GM19193 (cell line): ENCODE data around the gene RGMB.

Experiments
- POLR2A ChIP-seq: IDR thresholded peaks from 4 replicates; pipeline ENCODE4 v1.6.1; 2011; ENCODE audit not compliant: insufficient read depth, insufficient read length; ENCODE audit errors: extremely low read depth

The RGMB gene

GRCh38 chr5:98768160-98768959, 5.1 kb upstream of the RGMB start:
- TF ChIP-seq POLR2A, result no peak

- TF ChIP-seq POLR2A, result no peak
Observed at GRCh38 chr5:98768960-98769209, 4.6 kb upstream of the RGMB start.

- TF ChIP-seq POLR2A, result no peak
Observed at GRCh38 chr5:98769210-98769958, 4.1 kb upstream of the RGMB start.

GRCh38 chr5:98769959-98770208, 3.6 kb upstream of the RGMB start:
- TF ChIP-seq POLR2A, result no peak

GRCh38 chr5:98770209-98770910, 3.1 kb upstream of the RGMB start:
- TF ChIP-seq POLR2A, result no peak

- no peak for TF ChIP-seq POLR2A
Observed at GRCh38 chr5:98770911-98771322, 2.5 kb upstream of the RGMB start.

GRCh38 chr5:98771382-98772109, 1.9 kb upstream of the RGMB start:
- TF ChIP-seq POLR2A, result no peak

- TF ChIP-seq POLR2A, result no peak
Observed at GRCh38 chr5:98772415-98773213, 849 bp upstream of the RGMB start.

- no peak for TF ChIP-seq POLR2A
Observed at GRCh38 chr5:98773214-98773463, 324 bp upstream of the RGMB start.

GRCh38 chr5:98774192-98775033, 950 bp downstream of the RGMB start:
- no peak for TF ChIP-seq POLR2A

GRCh38 chr5:98775246-98776065, 2.0 kb downstream of the RGMB start:
- no peak for TF ChIP-seq POLR2A

GRCh38 chr5:98776066-98776705, 2.7 kb downstream of the RGMB start:
- TF ChIP-seq POLR2A, result no peak

- no peak for TF ChIP-seq POLR2A
Observed at GRCh38 chr5:98777295-98777694, 3.8 kb downstream of the RGMB start.

GRCh38 chr5:98779264-98779877, 5.9 kb downstream of the RGMB start:
- no peak for TF ChIP-seq POLR2A
